Hepatocyte (in vitro differentiated cells): ENCODE measurements around the gene NPRL2. TPM values are rescaled to one million over a fixed set of nuclear protein-coding genes. Genes with fewer than 3 reads are reported as not detected.
A peak's percentile ranks its signal among the peaks of the same experiment; 100 is the strongest.

Experiments
- DNase-seq: peaks from one replicate; pipeline ENCODE4 v3.0.0-alpha.2; 2016; ENCODE audit warnings: low spot score
- H2AFZ ChIP-seq: fragments of 200-600 bp; sonication (generic); 2 replicates; pipeline ENCODE4 v1.6.0; 2016; ENCODE audit warnings: antibody characterized with exemption, mild to moderate bottlenecking
- H3K27ac ChIP-seq: fragments of 200-600 bp; sonication (generic); 2 replicates; pipeline ENCODE4 v1.5.1; 2016; ENCODE audit warnings: mild to moderate bottlenecking
- H3K27me3 ChIP-seq: fragments of 200-600 bp; sonication (generic); 2 replicates; pipeline ENCODE4 v1.6.1; 2016
- H3K36me3 ChIP-seq: fragments of 200-600 bp; sonication (generic); replicated peaks from 2 replicates; pipeline ENCODE4 v1.5.1; 2016; ENCODE audit warnings: low read depth; ENCODE audit not compliant: insufficient read depth
- H3K4me1 ChIP-seq: fragments of 200-600 bp; sonication (generic); 2 replicates; pipeline ENCODE4 v1.5.1; 2016; ENCODE audit warnings: mild to moderate bottlenecking, moderate library complexity; ENCODE audit not compliant: insufficient read depth
- H3K4me2 ChIP-seq: fragments of 200-600 bp; sonication (generic); 2 replicates; pipeline ENCODE4 v1.6.0; 2016
- H3K4me3 ChIP-seq: fragments of 200-600 bp; sonication (generic); 2 replicates; pipeline ENCODE4 v1.5.1; 2016; ENCODE audit warnings: mild to moderate bottlenecking
- H3K79me2 ChIP-seq: fragments of 200-600 bp; sonication (generic); 2 replicates; pipeline ENCODE4 v1.6.0; 2017; ENCODE audit warnings: mild to moderate bottlenecking
- H3K9me2 ChIP-seq: fragments of 200-600 bp; sonication (generic); replicated peaks from 2 replicates; pipeline ENCODE4 v1.6.0; 2017; ENCODE audit warnings: mild to moderate bottlenecking; ENCODE audit not compliant: insufficient read depth
- H3K9me3 ChIP-seq: fragments of 200-600 bp; sonication (generic); 2 replicates; pipeline ENCODE4 v1.5.1; 2016; ENCODE audit warnings: low read depth, mild to moderate bottlenecking
- H4K20me1 ChIP-seq: fragments of 200-600 bp; sonication (generic); 2 replicates; pipeline ENCODE4 v1.6.0; 2016; ENCODE audit warnings: mild to moderate bottlenecking; ENCODE audit not compliant: insufficient read depth, poor library complexity, severe bottlenecking
- CTCF ChIP-seq: fragments of 200-600 bp; sonication (generic); IDR thresholded peaks from 2 replicates; pipeline ENCODE4 v1.5.1; 2016; ENCODE audit warnings: antibody characterized with exemption, mild to moderate bottlenecking; ENCODE audit not compliant: poor library complexity
- EZH2 ChIP-seq: fragments of 200-600 bp; sonication (generic); IDR thresholded peaks from 2 replicates; pipeline ENCODE4 v1.6.1; 2016; ENCODE audit warnings: antibody characterized with exemption, mild to moderate bottlenecking, borderline replicate concordance
- EZH2phosphoT487 ChIP-seq: fragments of 200-600 bp; sonication (generic); IDR thresholded peaks from one replicate; pipeline ENCODE4 v1.6.1; 2018; ENCODE audit warnings: antibody characterized with exemption, mild to moderate bottlenecking, low read depth, moderate library complexity; ENCODE audit not compliant: unreplicated experiment, severe bottlenecking
- WGBS: methylation state at CpG from one replicate; pipeline ENCODE4 v1.1.6; 2016; ENCODE audit warnings: low lambda C conversion rate; ENCODE audit errors: missing lambda C conversion rate; 5-methylcytosine and 5-hydroxymethylcytosine counted together
- polyA plus RNA-seq: library from polyadenylated mRNA; unstranded; fragments of >200 nt; fragmentation: Nextera tagmentation; extraction: Ambion mirVana; gene quantifications from 2 replicates; pipeline ENCODE4 v1.2.1, GENCODE V29; 2016
- total RNA-seq: library from RNA; depleted of rRNA; stranded (reverse); fragments of >200 nt; gene quantifications from 2 replicates; pipeline ENCODE4 v1.2.3, GENCODE V29; 2014

The NPRL2 gene
- total and polyA plus RNA-seq, 2 experiments from 2014 or later = 22.3 to 27.0 TPM

GRCh38 chr3:50356553-50356952 is 6.0 kb upstream of the NPRL2 start:
- Histone ChIP-seq H3K4me1 (peaks cover 30% of the 10 kb centered on the region), H3K36me3 (no peaks in the 10 kb centered on the region), H3K9me2 (no peaks in the 10 kb centered on the region), H3K4me3 (peak overlapping the region; percentile 74), H3K4me2 (peak overlapping the region; percentile 99), H3K79me2 (peaks cover 48% of the 10 kb centered on the region), H3K9me3 (no peaks in the 10 kb centered on the region), H2AFZ (no peak overlapping the region), H3K27me3 (no peaks in the 10 kb centered on the region), H3K27ac (no peak overlapping the region), H4K20me1 (peaks cover 38% of the 10 kb centered on the region)
- TF ChIP-seq EZH2 = no peak
- peak; percentile 1 for TF ChIP-seq CTCF
- WGBS = 92% methylated on average over 5 of the region's 5 CpGs
- peak; percentile 51 for DNase-seq

- H3K36me3 ChIP-seq = no peaks in the 10 kb centered on the region
- peaks cover 34% of the 10 kb centered on the region for H3K4me1 ChIP-seq
- no peaks in the 10 kb centered on the region for H3K27me3 ChIP-seq
- 82% methylated on average over 5 of the region's 5 CpGs for WGBS
- H4K20me1 ChIP-seq = peaks cover 38% of the 10 kb centered on the region
- no peaks in the 10 kb centered on the region for H3K9me3 ChIP-seq
- H3K9me2 ChIP-seq = no peaks in the 10 kb centered on the region
- H3K4me3 ChIP-seq = no peak overlapping the region
- peak overlapping the region; percentile 99 for H3K4me2 ChIP-seq
- H3K79me2 ChIP-seq = peaks cover 52% of the 10 kb centered on the region
- no peak for DNase-seq
- TF ChIP-seq CTCF = peak; percentile 3
- TF ChIP-seq EZH2 = no peak
- no peak for TF ChIP-seq EZH2phosphoT487
- no peak overlapping the region for H2AFZ ChIP-seq
- no peak overlapping the region for H3K27ac ChIP-seq
Observed at GRCh38 chr3:50355829-50356552, 5.4 kb upstream of the NPRL2 start.

- H3K9me3 ChIP-seq = no peaks in the 10 kb centered on the region
- peaks cover 39% of the 10 kb centered on the region for H3K4me1 ChIP-seq
- H3K9me2 ChIP-seq = no peaks in the 10 kb centered on the region
- peaks cover 38% of the 10 kb centered on the region for H4K20me1 ChIP-seq
- H3K27ac ChIP-seq = no peak overlapping the region
- H3K4me2 ChIP-seq = no peak overlapping the region
- no peak overlapping the region for H2AFZ ChIP-seq
- H3K79me2 ChIP-seq = peaks cover 57% of the 10 kb centered on the region
- H3K36me3 ChIP-seq = no peaks in the 10 kb centered on the region
- TF ChIP-seq CTCF (no peak), EZH2phosphoT487 (no peak), EZH2 (no peak)
- DNase-seq = no peak
- H3K27me3 ChIP-seq = no peaks in the 10 kb centered on the region
- no peak overlapping the region for H3K4me3 ChIP-seq
- WGBS = 97% methylated on average over 7 of the region's 7 CpGs
Observed at GRCh38 chr3:50354850-50355249, 4.3 kb upstream of the NPRL2 start.
